Prostate gland (tissue), 2 donors: ENCODE measurements around the gene FHIT.

Experiments
- CTCF ChIP-seq, 4 experiments: fragments of 200-600 bp in 2 of 4; fragments of 450-650 bp in 2 of 4; sonication (generic) in 2 of 4; IDR thresholded peaks; 1 replicate in 3 of 4; 2 replicates in 1 of 4; pipeline ENCODE4 v1.5.1; 2016 to 2019; ENCODE audit warnings: antibody characterized with exemption in 4 of 4, mild to moderate bottlenecking in 2 of 4, moderate library complexity in 2 of 4
- POLR2A ChIP-seq: fragments of 450-650 bp; IDR thresholded peaks from one replicate; pipeline ENCODE4 v1.6.1; 2016; ENCODE audit warnings: antibody characterized with exemption, mild to moderate bottlenecking
- POLR2AphosphoS5 ChIP-seq: sonication (generic); formaldehyde crosslinking; IDR thresholded peaks from one replicate; pipeline ENCODE4 v1.6.1; 2017; ENCODE audit warnings: antibody characterized with exemption

GRCh38 chr3:59895972-59896371 is 1355.3 kb downstream of the FHIT start:
- TF ChIP-seq POLR2A: no peak
- no peak for TF ChIP-seq CTCF (IDR thresholded peaks at IDR 0.05)
- no peak for TF ChIP-seq POLR2AphosphoS5
